ENCODE measurements around the gene LONP2. TPM values are rescaled to one million over a fixed set of nuclear protein-coding genes. Genes with fewer than 3 reads are reported as not detected.
A peak's percentile ranks its signal among the peaks of the same experiment; 100 is the strongest.

The LONP2 gene, protein sequence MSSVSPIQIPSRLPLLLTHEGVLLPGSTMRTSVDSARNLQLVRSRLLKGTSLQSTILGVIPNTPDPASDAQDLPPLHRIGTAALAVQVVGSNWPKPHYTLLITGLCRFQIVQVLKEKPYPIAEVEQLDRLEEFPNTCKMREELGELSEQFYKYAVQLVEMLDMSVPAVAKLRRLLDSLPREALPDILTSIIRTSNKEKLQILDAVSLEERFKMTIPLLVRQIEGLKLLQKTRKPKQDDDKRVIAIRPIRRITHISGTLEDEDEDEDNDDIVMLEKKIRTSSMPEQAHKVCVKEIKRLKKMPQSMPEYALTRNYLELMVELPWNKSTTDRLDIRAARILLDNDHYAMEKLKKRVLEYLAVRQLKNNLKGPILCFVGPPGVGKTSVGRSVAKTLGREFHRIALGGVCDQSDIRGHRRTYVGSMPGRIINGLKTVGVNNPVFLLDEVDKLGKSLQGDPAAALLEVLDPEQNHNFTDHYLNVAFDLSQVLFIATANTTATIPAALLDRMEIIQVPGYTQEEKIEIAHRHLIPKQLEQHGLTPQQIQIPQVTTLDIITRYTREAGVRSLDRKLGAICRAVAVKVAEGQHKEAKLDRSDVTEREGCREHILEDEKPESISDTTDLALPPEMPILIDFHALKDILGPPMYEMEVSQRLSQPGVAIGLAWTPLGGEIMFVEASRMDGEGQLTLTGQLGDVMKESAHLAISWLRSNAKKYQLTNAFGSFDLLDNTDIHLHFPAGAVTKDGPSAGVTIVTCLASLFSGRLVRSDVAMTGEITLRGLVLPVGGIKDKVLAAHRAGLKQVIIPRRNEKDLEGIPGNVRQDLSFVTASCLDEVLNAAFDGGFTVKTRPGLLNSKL
- polyA plus RNA-seq, result 36.4 and 38.6 TPM in 2 replicates
- 77.4 and 79.9 TPM in 2 replicates for polyA minus RNA-seq

DNA sequence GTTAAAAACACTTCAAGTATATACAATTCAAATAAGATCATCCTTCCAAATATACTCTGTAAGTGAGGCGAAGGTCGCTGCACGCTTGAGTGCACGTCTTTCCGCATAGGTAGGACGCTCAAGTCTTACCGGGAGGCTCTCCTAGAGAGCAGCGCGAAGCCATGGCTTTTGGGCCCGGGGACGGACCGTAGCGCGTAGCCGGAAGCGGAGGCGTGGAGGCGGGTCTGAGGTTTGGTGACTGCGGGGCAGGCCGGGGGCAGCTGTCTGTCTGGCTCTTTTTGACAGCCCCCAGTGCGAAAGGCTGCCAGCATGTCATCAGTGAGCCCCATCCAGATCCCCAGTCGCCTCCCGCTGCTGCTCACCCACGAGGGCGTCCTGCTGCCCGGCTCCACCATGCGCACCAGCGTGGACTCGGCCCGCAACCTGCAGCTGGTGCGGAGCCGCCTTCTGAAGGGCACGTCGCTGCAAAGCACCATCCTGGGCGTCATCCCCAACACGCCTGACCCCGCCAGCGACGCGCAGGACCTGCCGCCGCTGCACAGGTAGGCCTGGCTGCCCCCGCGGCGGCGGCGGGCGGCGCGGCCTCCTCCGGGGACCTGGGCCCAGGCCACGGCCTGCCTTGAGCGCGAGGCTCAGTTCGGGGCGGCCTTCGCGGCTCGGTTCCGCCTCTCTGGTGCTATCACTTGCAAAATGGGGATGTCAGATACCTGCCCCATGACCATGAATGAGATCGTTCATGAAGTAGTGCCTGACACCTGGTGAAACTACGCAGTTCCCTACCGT, at the start of gene LONP2:
Gene LONP2 (plus strand): TSS at position 221 of the 783 bp plus-strand sequence. CDS start 89 bp downstream, at position 310.
- Histone ChIP-seq H3K27ac (ENCODE audit: low read length) (peak within 1 kb of the TSS; percentile 70), H3K36me3 (ENCODE audit: insufficient read depth, low read length) (no peaks in the 10 kb centered on the region), H3F3A (ENCODE audit: insufficient read depth, low read length, poor library complexity, severe bottlenecking) (no peaks in the 10 kb centered on the region), H3K9ac (ENCODE audit: low read length) (peak within 1 kb of the TSS; percentile 92), H2AFZ (ENCODE audit: low read depth, low read length) (peak within 1 kb of the TSS; percentile 63), H3K79me2 (replicated peaks; ENCODE audit: insufficient read depth, low read length) (peaks cover 46% of the 10 kb centered on the region), H3K9me2 (ENCODE audit: insufficient read depth, low read length) (no peaks in the 10 kb centered on the region), H4K20me1 (ENCODE audit: insufficient read depth) (peaks cover 6% of the 10 kb centered on the region), H3K27me3 (ENCODE audit: insufficient read depth, low read depth, low read length) (no peaks in the 10 kb centered on the region), H3K9me3 (ENCODE audit: low read length) (no peaks in the 10 kb centered on the region), H3K4me2 (ENCODE audit: low read length) (peak within 1 kb of the TSS; percentile 93), H3K4me3 (ENCODE audit: low read length) (peak within 1 kb of the TSS; percentile 94)
- TF ChIP-seq TAF1 (IDR thresholded peaks at IDR 0.05; ENCODE audit: low read depth), result no peak
- peak; percentile 94 for TF ChIP-seq MXI1 (conservative IDR thresholded peaks at IDR 0.05; ENCODE audit: poor library complexity, severe bottlenecking)
- TF ChIP-seq, protein P1, sequence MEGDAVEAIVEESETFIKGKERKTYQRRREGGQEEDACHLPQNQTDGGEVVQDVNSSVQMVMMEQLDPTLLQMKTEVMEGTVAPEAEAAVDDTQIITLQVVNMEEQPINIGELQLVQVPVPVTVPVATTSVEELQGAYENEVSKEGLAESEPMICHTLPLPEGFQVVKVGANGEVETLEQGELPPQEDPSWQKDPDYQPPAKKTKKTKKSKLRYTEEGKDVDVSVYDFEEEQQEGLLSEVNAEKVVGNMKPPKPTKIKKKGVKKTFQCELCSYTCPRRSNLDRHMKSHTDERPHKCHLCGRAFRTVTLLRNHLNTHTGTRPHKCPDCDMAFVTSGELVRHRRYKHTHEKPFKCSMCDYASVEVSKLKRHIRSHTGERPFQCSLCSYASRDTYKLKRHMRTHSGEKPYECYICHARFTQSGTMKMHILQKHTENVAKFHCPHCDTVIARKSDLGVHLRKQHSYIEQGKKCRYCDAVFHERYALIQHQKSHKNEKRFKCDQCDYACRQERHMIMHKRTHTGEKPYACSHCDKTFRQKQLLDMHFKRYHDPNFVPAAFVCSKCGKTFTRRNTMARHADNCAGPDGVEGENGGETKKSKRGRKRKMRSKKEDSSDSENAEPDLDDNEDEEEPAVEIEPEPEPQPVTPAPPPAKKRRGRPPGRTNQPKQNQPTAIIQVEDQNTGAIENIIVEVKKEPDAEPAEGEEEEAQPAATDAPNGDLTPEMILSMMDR (IDR thresholded peaks at IDR 0.05; ENCODE audit: poor library complexity, severe bottlenecking), result no peak
- TF ChIP-seq, protein P2, sequence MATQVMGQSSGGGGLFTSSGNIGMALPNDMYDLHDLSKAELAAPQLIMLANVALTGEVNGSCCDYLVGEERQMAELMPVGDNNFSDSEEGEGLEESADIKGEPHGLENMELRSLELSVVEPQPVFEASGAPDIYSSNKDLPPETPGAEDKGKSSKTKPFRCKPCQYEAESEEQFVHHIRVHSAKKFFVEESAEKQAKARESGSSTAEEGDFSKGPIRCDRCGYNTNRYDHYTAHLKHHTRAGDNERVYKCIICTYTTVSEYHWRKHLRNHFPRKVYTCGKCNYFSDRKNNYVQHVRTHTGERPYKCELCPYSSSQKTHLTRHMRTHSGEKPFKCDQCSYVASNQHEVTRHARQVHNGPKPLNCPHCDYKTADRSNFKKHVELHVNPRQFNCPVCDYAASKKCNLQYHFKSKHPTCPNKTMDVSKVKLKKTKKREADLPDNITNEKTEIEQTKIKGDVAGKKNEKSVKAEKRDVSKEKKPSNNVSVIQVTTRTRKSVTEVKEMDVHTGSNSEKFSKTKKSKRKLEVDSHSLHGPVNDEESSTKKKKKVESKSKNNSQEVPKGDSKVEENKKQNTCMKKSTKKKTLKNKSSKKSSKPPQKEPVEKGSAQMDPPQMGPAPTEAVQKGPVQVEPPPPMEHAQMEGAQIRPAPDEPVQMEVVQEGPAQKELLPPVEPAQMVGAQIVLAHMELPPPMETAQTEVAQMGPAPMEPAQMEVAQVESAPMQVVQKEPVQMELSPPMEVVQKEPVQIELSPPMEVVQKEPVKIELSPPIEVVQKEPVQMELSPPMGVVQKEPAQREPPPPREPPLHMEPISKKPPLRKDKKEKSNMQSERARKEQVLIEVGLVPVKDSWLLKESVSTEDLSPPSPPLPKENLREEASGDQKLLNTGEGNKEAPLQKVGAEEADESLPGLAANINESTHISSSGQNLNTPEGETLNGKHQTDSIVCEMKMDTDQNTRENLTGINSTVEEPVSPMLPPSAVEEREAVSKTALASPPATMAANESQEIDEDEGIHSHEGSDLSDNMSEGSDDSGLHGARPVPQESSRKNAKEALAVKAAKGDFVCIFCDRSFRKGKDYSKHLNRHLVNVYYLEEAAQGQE (IDR thresholded peaks at IDR 0.05; ENCODE audit: borderline replicate concordance), result peak; percentile 68
- no peak for TF ChIP-seq RAD21 (conservative IDR thresholded peaks at IDR 0.05)
- TF ChIP-seq SMC3 (conservative IDR thresholded peaks at IDR 0.05; ENCODE audit: poor library complexity), result no peak
- TF ChIP-seq POLR2AphosphoS5 (IDR thresholded peaks at IDR 0.05), result peak; percentile 89
- TF ChIP-seq EP300 (conservative IDR thresholded peaks at IDR 0.05; ENCODE audit: poor library complexity, severe bottlenecking), result peak; percentile 54

Data from neural cell (in vitro differentiated cells).